CD4-positive, CD25-positive, alpha-beta regulatory T cell (primary cell): ENCODE measurements around the gene IL1RAPL1. TPM values are rescaled to one million over a fixed set of nuclear protein-coding genes. Genes with fewer than 3 reads are reported as not detected.

Experiments used
- ATAC-seq, 2 donors: fragments of 150-1000 bp; cut with Tn5 transposase; one replicate each; pipeline ENCODE4 v1.10.0; 2021; ENCODE audit warnings: low read depth in 2 of 2, moderate number of reproducible peaks in 2 of 2, moderate library complexity in 1 of 2
- DNase-seq, 3 donors: peaks; one replicate each; pipeline versions ENCODE4 v3.0.0 to v3.0.0-alpha.2; 2012 to 2022; ENCODE audit warnings: mixed read lengths in 1 of 3
- H3K27ac ChIP-seq: one replicate; pipeline ENCODE4 v1.7.0; 2013; ENCODE audit warnings: mild to moderate bottlenecking, low read length; ENCODE audit not compliant: insufficient read depth, poor library complexity, severe bottlenecking
- H3K27me3 ChIP-seq: one replicate; pipeline ENCODE4 v1.7.0; 2013; ENCODE audit warnings: low read length; ENCODE audit not compliant: control insufficient read depth, insufficient read depth
- H3K36me3 ChIP-seq: one replicate; pipeline ENCODE4 v1.7.0; 2013; ENCODE audit warnings: mild to moderate bottlenecking, low read length, moderate library complexity; ENCODE audit not compliant: control insufficient read depth, insufficient read depth
- H3K4me1 ChIP-seq: 2 replicates; pipeline ENCODE4 v1.7.0; 2013; ENCODE audit warnings: mild to moderate bottlenecking, low read length; ENCODE audit not compliant: insufficient read depth, control insufficient read depth, poor library complexity, severe bottlenecking
- H3K4me3 ChIP-seq: one replicate; pipeline ENCODE4 v1.7.0; 2013; ENCODE audit warnings: low read depth, mild to moderate bottlenecking, low read length, moderate library complexity
- H3K9me3 ChIP-seq, 2 experiments: 1 replicate in 1 of 2; 2 replicates in 1 of 2; pipeline ENCODE4 v1.7.0; 2013; ENCODE audit warnings: low read length in 2 of 2, mild to moderate bottlenecking in 1 of 2, moderate library complexity in 1 of 2; ENCODE audit not compliant: control insufficient read depth in 2 of 2
- H3K27ac Mint-ChIP-seq, 3 donors: one replicate each; pipeline ENCODE4 v1.8.0; 2020 to 2022; ENCODE audit warnings: mild to moderate bottlenecking in 3 of 3, mixed read lengths in 3 of 3, moderate library complexity in 2 of 3
- H3K27me3 Mint-ChIP-seq: one replicate; pipeline ENCODE4 v1.8.0; 2022; ENCODE audit warnings: mild to moderate bottlenecking, mixed read lengths
- H3K36me3 Mint-ChIP-seq: one replicate; pipeline ENCODE4 v1.8.0; 2020; ENCODE audit warnings: mixed read lengths
- H3K4me1 Mint-ChIP-seq, 4 donors: one replicate each; pipeline ENCODE4 v1.8.0; 2020 to 2022; ENCODE audit warnings: mixed read lengths in 4 of 4, mild to moderate bottlenecking in 1 of 4
- H3K4me3 Mint-ChIP-seq, 4 donors: one replicate each; pipeline ENCODE4 v1.8.0; 2020 to 2022; ENCODE audit warnings: mild to moderate bottlenecking in 4 of 4, mixed read lengths in 4 of 4, moderate library complexity in 3 of 4
- H3K9me3 Mint-ChIP-seq, 7 donors: one replicate each; pipeline ENCODE4 v1.8.0; 2020 to 2022; ENCODE audit warnings: mixed read lengths in 7 of 7, mild to moderate bottlenecking in 3 of 7, moderate library complexity in 2 of 7
- polyA plus RNA-seq, 4 donors: library from polyadenylated mRNA; unstranded; fragments of 300-500 nt; fragmentation: Illumina TruSeq; gene quantifications; one replicate each; pipeline ENCODE4 v1.2.3, GENCODE V29; 2021
- total RNA-seq: library from RNA; stranded (reverse); gene quantifications from one replicate; pipeline ENCODE4 v1.2.3, GENCODE V29; 2022

IL1RAPL1 gene
- total and polyA plus RNA-seq, 5 donors from 2014 or later: not detected

GRCh38 chrX:29274517-29274916 lies 687.3 kb downstream of the IL1RAPL1 start:
- no peaks in the 10 kb centered on the region for H3K4me1 ChIP-seq
- H3K36me3 ChIP-seq: no peaks in the 10 kb centered on the region
- H3K36me3 Mint-ChIP-seq: no peaks in the 10 kb centered on the region
- H3K4me3 Mint-ChIP-seq: no peak overlapping the region
- no peaks in the 10 kb centered on the region for H3K27me3 Mint-ChIP-seq
- H3K9me3 ChIP-seq: no peaks in the 10 kb centered on the region
- no peak overlapping the region for H3K27ac ChIP-seq
- H3K27me3 ChIP-seq: no peaks in the 10 kb centered on the region
- no peak for DNase-seq
- H3K4me3 ChIP-seq: no peak overlapping the region
- no peak for ATAC-seq
- H3K4me1 Mint-ChIP-seq: no peaks in the 10 kb centered on the region
- H3K9me3 Mint-ChIP-seq: peaks cover 0 to 6% (median 5%) of the 10 kb centered on the region in 7 donors
- no peak overlapping the region for H3K27ac Mint-ChIP-seq

GRCh38 chrX:29275928-29276327 lies 688.7 kb downstream of the IL1RAPL1 start:
- Mint-ChIP-seq H3K27ac (no peak overlapping the region), H3K36me3 (no peaks in the 10 kb centered on the region), H3K4me1 (no peaks in the 10 kb centered on the region), H3K27me3 (no peaks in the 10 kb centered on the region), H3K9me3 (peaks cover 0 to 6% (median 3%) of the 10 kb centered on the region in 7 donors), H3K4me3 (no peak overlapping the region)
- no peak overlapping the region for H3K27ac ChIP-seq
- no peaks in the 10 kb centered on the region for H3K9me3 ChIP-seq
- no peak for ATAC-seq
- H3K36me3 ChIP-seq: no peaks in the 10 kb centered on the region
- no peaks in the 10 kb centered on the region for H3K4me1 ChIP-seq
- H3K27me3 ChIP-seq: no peaks in the 10 kb centered on the region
- no peak overlapping the region for H3K4me3 ChIP-seq
- no peak for DNase-seq

DNA sequence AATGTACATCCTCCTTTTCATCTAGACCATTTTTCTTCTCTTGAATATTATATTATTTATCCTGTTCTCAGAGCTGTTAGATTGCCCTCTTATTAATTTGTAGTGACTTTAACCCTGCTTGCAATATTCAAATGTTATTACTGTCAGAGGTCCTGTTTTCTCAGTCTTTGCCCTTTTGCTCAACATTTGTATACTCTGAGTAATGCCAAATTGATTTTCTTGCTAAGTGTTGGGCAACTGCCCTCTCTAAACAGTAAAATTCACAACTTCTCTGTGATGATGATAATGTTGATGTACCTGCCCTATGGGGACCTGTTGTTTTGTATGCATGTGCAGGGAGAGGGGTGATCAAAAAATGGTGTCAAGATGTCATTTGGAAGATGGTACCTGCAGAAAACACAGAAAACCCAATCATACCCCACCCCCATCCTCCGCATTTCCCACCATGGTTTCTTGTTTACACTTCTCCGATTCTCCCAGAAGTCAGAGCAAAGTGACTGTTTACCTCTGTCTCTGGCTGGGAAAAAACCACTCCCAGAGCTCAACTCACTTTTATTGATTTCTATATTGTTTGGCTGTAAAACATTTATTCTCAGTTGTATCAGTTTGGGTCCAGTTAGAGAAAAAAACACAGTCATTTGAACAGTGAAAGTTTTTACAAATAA lies 694.0 kb downstream of the IL1RAPL1 start:
- Histone ChIP-seq H3K4me3 (no peak overlapping the region), H3K4me1 (no peaks in the 10 kb centered on the region), H3K9me3 (peaks cover 0 to 2% of the 10 kb centered on the region in 2 experiments), H3K36me3 (no peaks in the 10 kb centered on the region), H3K27me3 (no peaks in the 10 kb centered on the region), H3K27ac (no peak overlapping the region)
- ATAC-seq: no peak
- Mint-ChIP-seq H3K27me3 (no peaks in the 10 kb centered on the region), H3K36me3 (no peaks in the 10 kb centered on the region), H3K4me3 (no peak overlapping the region), H3K9me3 (peaks cover 0 to 5% (median 0%) of the 10 kb centered on the region in 7 donors), H3K4me1 (no peaks in the 10 kb centered on the region), H3K27ac (no peak overlapping the region)
- DNase-seq: no peak

GRCh38 chrX:29285664-29286063 lies 698.4 kb downstream of the IL1RAPL1 start:
- H3K9me3 Mint-ChIP-seq: peaks cover 0 to 7% (median 0%) of the 10 kb centered on the region in 7 donors
- H3K4me3 Mint-ChIP-seq: no peak overlapping the region
- H3K27me3 Mint-ChIP-seq: no peaks in the 10 kb centered on the region
- Histone ChIP-seq H3K36me3 (no peaks in the 10 kb centered on the region), H3K27me3 (no peaks in the 10 kb centered on the region), H3K9me3 (peaks cover 0 to 2% of the 10 kb centered on the region in 2 experiments), H3K27ac (no peak overlapping the region), H3K4me1 (no peaks in the 10 kb centered on the region), H3K4me3 (no peak overlapping the region)
- no peak for DNase-seq
- H3K4me1 Mint-ChIP-seq: no peaks in the 10 kb centered on the region
- no peak for ATAC-seq
- H3K36me3 Mint-ChIP-seq: no peaks in the 10 kb centered on the region
- no peak overlapping the region for H3K27ac Mint-ChIP-seq

GRCh38 chrX:29295987-29296680 lies 708.9 kb downstream of the IL1RAPL1 start:
- Mint-ChIP-seq H3K36me3 (no peaks in the 10 kb centered on the region), H3K9me3 (no peaks in the 10 kb centered on the region), H3K27ac (no peak overlapping the region), H3K4me3 (no peak overlapping the region), H3K27me3 (no peaks in the 10 kb centered on the region), H3K4me1 (no peaks in the 10 kb centered on the region)
- Histone ChIP-seq H3K4me1 (no peaks in the 10 kb centered on the region), H3K9me3 (no peaks in the 10 kb centered on the region), H3K36me3 (no peaks in the 10 kb centered on the region), H3K4me3 (no peak overlapping the region), H3K27ac (no peak overlapping the region), H3K27me3 (no peaks in the 10 kb centered on the region)
- ATAC-seq (no peak), DNase-seq (no peak)

DNA sequence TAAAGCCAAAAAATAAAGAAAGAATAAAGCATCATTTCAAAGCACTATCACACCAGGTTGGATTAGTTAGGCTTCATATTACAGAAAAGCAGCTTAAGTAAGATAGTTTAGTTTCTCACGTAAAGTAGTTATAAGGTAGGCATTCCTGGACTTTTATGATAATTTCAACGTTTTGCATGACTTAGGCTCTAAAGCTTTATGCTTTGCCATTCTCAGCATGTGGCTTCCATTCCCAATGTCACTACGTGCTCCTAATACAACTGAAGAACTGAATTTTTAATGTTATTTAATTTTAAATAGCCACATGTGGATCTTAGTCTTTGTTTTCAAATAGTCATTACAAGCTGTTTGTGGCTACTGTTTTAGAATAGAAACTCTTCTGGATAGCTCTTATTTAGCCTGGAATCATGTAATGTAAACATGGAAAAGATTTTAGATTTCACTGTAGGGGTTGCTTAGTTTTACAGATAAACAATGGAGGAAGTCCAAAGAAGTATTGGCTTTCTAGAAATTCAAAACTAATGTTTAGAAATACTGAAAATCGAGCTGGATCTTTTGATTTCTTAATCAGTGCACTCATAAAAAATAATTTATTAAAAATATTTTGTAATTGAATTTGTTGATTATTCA lies 710.0 kb downstream of the IL1RAPL1 start:
- no peak overlapping the region for H3K27ac ChIP-seq
- no peaks in the 10 kb centered on the region for H3K9me3 ChIP-seq
- no peak for DNase-seq
- H3K4me1 ChIP-seq: no peaks in the 10 kb centered on the region
- no peak for ATAC-seq
- Mint-ChIP-seq H3K4me3 (no peak overlapping the region), H3K4me1 (no peaks in the 10 kb centered on the region), H3K9me3 (peaks cover 0 to 10% (median 0%) of the 10 kb centered on the region in 7 donors), H3K36me3 (no peaks in the 10 kb centered on the region), H3K27me3 (no peaks in the 10 kb centered on the region), H3K27ac (no peak overlapping the region)
- no peak overlapping the region for H3K4me3 ChIP-seq
- H3K36me3 ChIP-seq: no peaks in the 10 kb centered on the region
- no peaks in the 10 kb centered on the region for H3K27me3 ChIP-seq

DNA sequence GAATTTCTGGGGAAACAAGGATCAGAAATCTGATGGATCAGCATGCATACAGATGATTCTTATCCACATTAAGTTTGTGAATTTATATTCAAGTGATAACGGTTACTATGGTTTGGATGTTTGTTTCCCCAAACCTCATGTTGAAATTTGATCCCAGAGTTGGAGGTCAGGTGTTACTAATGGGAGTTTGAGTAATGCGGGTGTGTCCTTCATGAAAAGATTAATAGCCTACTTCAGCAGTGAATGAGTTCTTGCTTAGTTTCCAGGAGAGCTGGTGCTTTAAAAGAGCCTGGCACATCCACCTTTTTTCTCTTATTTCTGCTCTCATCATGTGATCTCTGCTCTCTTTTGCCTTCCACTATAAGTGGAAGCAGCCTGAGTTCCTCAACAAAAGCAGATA lies 712.4 kb downstream of the IL1RAPL1 start:
- no peaks in the 10 kb centered on the region for H3K4me1 Mint-ChIP-seq
- H3K4me1 ChIP-seq: no peaks in the 10 kb centered on the region
- H3K27ac ChIP-seq: no peak overlapping the region
- no peaks in the 10 kb centered on the region for H3K27me3 Mint-ChIP-seq
- peaks cover 0 to 11% (median 0%) of the 10 kb centered on the region in 7 donors for H3K9me3 Mint-ChIP-seq
- DNase-seq (no peak), ATAC-seq (no peak)
- H3K4me3 Mint-ChIP-seq: no peak overlapping the region
- H3K36me3 ChIP-seq: no peaks in the 10 kb centered on the region
- no peaks in the 10 kb centered on the region for H3K27me3 ChIP-seq
- H3K27ac Mint-ChIP-seq: no peak overlapping the region
- H3K4me3 ChIP-seq: no peak overlapping the region
- no peaks in the 10 kb centered on the region for H3K9me3 ChIP-seq
- no peaks in the 10 kb centered on the region for H3K36me3 Mint-ChIP-seq
